GM18951 (cell line): Measurements from ENCODE around the gene OR2V1.
"Not testable (repeated sequence)": the region's sequence is repeated elsewhere in the genome, so short reads cannot be mapped to it uniquely, and the experiment has no call there.

Experiments used
- POLR2A ChIP-seq: IDR thresholded peaks from 4 replicates; pipeline ENCODE4 v1.6.1; 2011; ENCODE audit warnings: mild to moderate bottlenecking; ENCODE audit not compliant: insufficient read length, insufficient read depth; ENCODE audit errors: extremely low read depth
- in situ Hi-C: fragments of 300-500 bp; cut with MboI; formaldehyde crosslinking; loops from one replicate; pipeline ENCODE4 v1.12.0; 2022; ENCODE audit warnings: low sequenced_read_pairs, mixed read lengths, inconsistent platforms; ENCODE audit not compliant: unreplicated experiment

Gene OR2V1

GRCh38 chr5:181130832-181131496 lies at the start of gene OR2V1:
Gene OR2V1 (minus strand): TSS chr5:181131169. CDS start chr5:181125304, 5,865 bp downstream.
- in situ Hi-C loops: no loop called here
- TF ChIP-seq POLR2A: no peak

- in situ Hi-C loops: not testable (repeated sequence)
These were observed 46.6 kb upstream of the OR2V1 start for GRCh38 chr5:181177559-181177958.

GRCh38 chr5:181176254-181176952 lies 45.4 kb upstream of the OR2V1 start:
- in situ Hi-C loops: no loop called here
- TF ChIP-seq POLR2A: no peak

- in situ Hi-C loops: no loop called here
- TF ChIP-seq POLR2A: no peak
These were observed 42.7 kb upstream of the OR2V1 start for GRCh38 chr5:181173420-181174342.

DNA sequence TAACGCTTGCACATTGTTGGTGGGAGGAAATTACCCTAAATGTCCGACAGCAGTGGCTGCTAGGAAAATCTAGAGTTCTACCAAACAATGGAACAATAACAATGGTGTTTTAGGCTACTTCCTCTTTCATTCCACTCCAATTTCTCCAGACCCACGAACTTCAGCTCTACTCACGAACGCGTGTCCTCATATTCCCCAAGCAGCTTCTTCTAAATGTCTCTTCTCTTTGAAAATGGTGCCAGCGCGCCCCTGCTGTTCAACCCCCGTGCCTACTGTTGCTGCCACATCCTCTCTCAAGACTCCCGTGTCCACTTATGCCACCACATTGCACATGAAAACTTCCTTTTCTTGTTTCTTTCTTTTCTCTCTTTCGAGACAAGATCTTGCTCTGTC lies 42.1 kb upstream of the OR2V1 start:
- TF ChIP-seq POLR2A: no peak
- in situ Hi-C loops: no loop called here

DNA sequence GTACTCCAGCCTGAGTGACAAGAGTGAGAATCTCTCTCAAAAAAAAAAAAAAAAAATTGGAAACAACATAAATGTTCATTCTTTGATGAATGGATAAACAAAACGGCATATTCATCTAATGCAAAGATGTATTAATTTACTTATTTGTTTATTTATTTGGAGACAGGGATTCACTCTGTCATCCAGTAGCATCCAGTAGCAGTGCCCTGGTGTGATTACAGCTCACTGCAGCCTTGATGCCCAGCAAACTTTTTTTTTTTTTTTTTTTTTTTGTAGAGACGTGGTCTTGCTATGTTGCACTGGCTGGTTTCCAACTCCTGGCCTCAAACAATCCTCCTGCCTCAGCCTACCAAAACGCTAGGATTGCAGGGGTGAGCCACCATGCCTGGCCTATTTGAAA lies 40.8 kb upstream of the OR2V1 start:
- TF ChIP-seq POLR2A: no peak
- in situ Hi-C loops: no loop called here

GRCh38 chr5:181170996-181171395 lies 40.0 kb upstream of the OR2V1 start:
- in situ Hi-C loops: no loop called here
- TF ChIP-seq POLR2A: no peak

DNA sequence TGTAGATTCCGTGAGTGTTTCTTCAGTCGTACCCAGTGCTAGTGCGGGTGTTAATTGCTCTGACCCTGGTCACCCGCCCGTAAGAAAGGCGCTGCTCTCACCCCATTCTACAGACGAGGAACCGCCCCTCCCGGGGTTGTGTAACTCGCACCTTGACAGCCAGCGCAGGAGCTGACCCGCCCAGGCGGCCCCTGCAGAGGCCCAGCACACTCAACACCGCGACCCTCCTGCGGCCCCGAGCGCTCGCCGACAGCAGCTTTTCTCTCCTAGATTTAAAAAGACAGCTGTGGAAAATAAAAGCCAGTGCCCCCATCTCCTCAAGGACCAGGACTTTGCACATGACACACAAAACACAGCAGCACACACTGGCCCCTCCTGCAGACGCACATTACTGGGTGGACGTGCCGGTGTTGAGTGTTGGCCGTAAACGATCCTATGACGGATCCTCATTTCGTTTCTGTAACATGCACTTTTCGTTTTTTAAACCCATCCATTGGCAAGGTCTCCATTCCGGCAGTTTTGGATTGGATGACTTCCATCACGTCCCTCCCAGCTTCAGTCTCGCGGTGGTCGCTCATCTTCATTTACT lies 39.4 kb upstream of the OR2V1 start:
- in situ Hi-C loops: no loop called here
- TF ChIP-seq POLR2A: no peak

DNA sequence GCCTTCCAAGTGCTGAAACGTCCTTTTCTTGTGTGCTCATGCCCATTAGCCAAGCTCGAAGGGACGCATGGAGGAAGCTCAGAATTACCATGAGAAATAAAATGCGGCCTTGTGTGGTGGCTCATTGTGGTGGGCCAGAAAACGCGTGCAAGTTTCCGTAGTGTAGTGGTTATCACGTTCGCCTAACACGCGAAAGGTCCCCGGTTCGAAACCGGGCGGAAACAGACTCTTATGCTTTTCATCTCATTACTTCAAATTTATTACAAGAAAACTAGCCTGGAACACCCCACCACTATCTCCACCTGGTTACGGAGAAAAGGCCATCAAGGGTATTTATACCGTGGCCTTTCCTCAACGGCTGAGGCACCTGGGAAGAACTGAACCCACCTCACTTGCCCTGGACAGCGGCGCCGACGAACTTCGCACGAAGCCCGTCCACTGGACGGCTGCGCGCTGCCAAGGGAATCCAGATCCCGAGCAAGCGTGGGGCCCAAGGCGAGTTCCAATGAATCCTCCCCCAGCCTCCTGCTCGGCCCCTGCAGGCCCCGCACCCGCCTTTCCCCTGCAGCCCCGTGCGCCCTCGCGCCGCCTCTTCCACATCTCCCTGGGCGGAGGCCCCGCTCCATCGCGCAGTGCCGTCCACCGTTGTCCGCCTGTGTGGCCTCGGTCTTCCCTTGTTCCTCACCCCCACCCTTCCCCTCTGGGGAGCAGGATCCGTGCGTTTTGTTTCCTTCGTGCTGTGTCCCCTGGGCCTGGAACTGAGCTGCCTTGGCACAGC lies 38.7 kb upstream of the OR2V1 start:
- in situ Hi-C loops: not testable (repeated sequence)

DNA sequence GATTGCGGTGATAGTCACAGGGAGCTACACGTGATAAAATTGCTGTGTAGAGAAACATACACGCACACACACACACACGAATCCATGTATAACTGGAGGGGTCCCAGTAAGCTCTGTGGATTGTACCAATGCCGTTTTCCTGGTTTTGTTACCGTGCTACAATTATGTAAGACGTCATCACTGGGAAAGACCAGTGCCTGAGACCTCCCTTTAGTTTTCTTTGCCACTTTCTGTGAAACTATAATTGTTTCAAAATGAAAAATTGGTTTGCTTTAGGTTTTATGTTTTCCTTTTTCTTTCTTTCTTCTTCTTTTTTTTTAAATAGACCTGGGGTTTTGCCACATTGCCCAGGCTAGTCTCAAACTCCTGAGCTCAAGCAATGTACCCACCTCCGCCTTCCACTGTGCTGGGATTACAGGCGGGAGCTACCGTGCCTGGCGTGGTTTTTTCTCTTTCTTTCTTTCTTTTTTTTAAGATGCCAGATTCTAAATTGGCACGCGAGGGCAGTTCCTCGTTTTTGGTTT lies 37.7 kb upstream of the OR2V1 start:
- in situ Hi-C loops: no loop called here
- no peak for TF ChIP-seq POLR2A

DNA sequence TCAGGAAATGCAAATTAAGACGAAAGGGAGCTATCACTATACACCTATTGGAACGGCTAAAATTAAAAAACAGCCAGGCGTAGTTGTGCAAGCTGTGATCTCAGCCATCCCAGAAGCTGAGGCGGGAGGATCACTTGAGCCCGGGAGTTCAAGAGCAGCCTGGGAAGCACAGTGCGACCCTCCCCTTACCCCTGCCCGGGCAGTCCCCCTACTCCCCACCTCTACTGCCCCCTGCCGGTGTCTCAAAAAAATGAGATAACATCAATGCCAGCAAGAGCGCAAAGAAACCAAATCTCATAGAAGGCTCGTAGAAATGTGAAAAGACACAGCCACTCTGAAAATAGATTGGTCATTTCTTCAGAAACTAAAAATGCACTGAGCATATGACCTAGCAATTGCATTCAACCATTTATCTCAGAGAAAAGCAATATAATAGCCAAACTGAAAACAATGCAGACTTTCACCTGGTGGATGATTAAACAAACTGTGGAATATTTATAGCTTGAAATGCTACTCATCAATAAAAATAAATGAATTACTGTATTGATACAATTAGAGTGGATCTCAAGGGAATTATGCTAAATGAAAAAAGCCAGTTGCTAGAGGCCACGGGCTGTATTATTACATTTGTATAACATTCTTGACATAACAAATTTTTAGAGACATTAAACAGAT lies 37.0 kb upstream of the OR2V1 start:
- in situ Hi-C loops: no loop called here
- no peak for TF ChIP-seq POLR2A

- TF ChIP-seq POLR2A: no peak
- in situ Hi-C loops: no loop called here
These were observed 36.1 kb upstream of the OR2V1 start for GRCh38 chr5:181166812-181167733.
